GM18508 (cell line): ENCODE data around the gene NALCN.

Source experiments
- ATAC-seq: cut with Tn5 transposase; IDR thresholded peaks from one replicate; pipeline ENCODE4 v1.9.1; 2021; ENCODE audit warnings: moderate number of reproducible peaks; ENCODE audit not compliant: insufficient read depth, unreplicated experiment

NALCN gene

GRCh38 chr13:101297794-101298193 lies 118.5 kb downstream of the NALCN start:
- ATAC-seq, result no peak

GRCh38 chr13:101292711-101293110 lies 123.6 kb downstream of the NALCN start:
- no peak for ATAC-seq

- ATAC-seq, result no peak
Observed at GRCh38 chr13:101291646-101292515, 124.4 kb downstream of the NALCN start.

GRCh38 chr13:101291206-101291605 lies 125.1 kb downstream of the NALCN start:
- ATAC-seq, result no peak

- ATAC-seq, result no peak
Observed at GRCh38 chr13:101289764-101290163, 126.5 kb downstream of the NALCN start.

GRCh38 chr13:101283782-101284181 lies 132.5 kb downstream of the NALCN start:
- no peak for ATAC-seq

- ATAC-seq, result no peak
Observed at GRCh38 chr13:101272886-101273285, 143.4 kb downstream of the NALCN start.

- no peak for ATAC-seq
Observed at GRCh38 chr13:101271681-101272245, 144.5 kb downstream of the NALCN start.

- ATAC-seq, result no peak
Observed at GRCh38 chr13:101267656-101268055, 148.7 kb downstream of the NALCN start.

- ATAC-seq, result no peak
Observed at GRCh38 chr13:101265934-101266333, 150.4 kb downstream of the NALCN start.

- ATAC-seq, result no peak
Observed at GRCh38 chr13:101264931-101265330, 151.4 kb downstream of the NALCN start.

GRCh38 chr13:101262306-101262705 lies 154.0 kb downstream of the NALCN start:
- ATAC-seq, result peak; percentile 89

- ATAC-seq, result no peak
Observed at GRCh38 chr13:101258509-101258908, 157.8 kb downstream of the NALCN start.

- ATAC-seq, result peak; percentile 95
Observed at GRCh38 chr13:101258071-101258470, 158.2 kb downstream of the NALCN start.

GRCh38 chr13:101248739-101249514 lies 167.4 kb downstream of the NALCN start:
- ATAC-seq, result no peak

- no peak for ATAC-seq
Observed at GRCh38 chr13:101242720-101243119, 173.6 kb downstream of the NALCN start.

- ATAC-seq, result no peak
Observed at GRCh38 chr13:101238555-101238954, 177.8 kb downstream of the NALCN start.

- ATAC-seq, result no peak
Observed at GRCh38 chr13:101231751-101232428, 184.4 kb downstream of the NALCN start.

GRCh38 chr13:101230271-101230890 lies 185.9 kb downstream of the NALCN start:
- no peak for ATAC-seq

- no peak for ATAC-seq
Observed at GRCh38 chr13:101219609-101220265, 196.6 kb downstream of the NALCN start.
